CD4-positive, alpha-beta T cell treated with Interleukin-10 for 1 hour (primary cell): ENCODE measurements around the gene SLC22A7.
"Not testable (repeated sequence)": the region's sequence is repeated elsewhere in the genome, so short reads cannot be mapped to it uniquely, and the experiment has no call there.

Source experiments
- DNase-seq: peaks from one replicate; pipeline ENCODE4 v3.0.0-alpha.2; 2020

SLC22A7 gene

GRCh38 chr6:43284991-43285781, 12.9 kb upstream of the SLC22A7 start:
- DNase-seq: no peak

DNA sequence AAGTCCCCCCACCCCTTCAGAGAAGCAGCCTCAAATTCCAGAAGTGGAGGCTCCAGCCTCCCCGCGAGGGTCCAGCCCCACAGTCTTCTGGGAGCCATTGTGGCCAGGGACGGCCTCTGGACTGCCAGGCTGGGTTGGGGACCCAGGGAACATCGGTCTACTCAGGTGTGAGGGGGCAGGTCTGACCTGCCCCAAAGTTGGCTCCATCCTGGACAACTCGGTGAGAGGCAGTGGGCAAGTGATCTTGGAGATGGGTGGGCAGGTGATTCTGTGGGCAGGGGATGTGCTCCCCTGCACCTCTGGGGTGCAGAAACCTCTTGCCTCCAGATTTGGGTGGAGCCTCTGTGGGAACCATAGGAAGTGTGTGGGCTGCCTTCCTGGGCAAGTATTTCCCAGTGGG, 12.2 kb upstream of the SLC22A7 start:
- DNase-seq: no peak

GRCh38 chr6:43286456-43286979, 11.5 kb upstream of the SLC22A7 start:
- no peak for DNase-seq

DNA sequence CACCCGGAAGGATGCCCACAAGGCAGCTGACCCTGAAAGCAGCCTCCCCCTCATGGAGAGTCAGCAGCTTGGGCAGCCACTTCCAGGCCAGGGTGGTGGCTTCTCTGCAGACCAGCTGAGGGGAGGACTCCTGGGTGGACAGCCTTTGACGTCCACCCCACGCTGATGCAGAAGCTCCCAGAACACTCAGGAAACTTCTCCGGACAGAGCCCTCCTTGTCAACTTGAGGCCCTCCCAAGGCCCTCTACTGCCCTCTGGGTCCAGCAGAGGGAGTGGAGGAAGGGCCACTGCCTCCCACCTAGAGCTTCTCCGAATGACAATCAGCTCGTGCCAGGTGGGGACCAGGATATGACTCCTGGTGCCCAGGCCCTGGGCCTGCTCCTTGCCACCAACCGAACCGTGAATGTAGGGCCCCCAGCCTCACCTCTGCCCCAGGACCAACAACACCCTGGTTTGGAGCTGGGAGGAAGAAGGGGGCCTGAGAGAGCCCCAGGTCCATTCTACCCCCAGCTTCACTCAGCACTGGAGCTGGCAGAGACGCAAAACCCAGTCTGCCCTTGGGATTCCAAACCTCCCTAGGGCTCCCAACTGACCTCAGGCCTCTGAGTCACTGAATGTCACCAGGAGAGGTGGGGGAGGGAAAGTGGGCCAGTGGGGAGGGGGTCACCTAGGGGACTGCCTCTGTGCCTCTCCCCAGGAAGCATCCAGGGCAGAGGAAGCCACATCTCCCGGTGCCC, 10.9 kb upstream of the SLC22A7 start:
- no peak for DNase-seq

DNA sequence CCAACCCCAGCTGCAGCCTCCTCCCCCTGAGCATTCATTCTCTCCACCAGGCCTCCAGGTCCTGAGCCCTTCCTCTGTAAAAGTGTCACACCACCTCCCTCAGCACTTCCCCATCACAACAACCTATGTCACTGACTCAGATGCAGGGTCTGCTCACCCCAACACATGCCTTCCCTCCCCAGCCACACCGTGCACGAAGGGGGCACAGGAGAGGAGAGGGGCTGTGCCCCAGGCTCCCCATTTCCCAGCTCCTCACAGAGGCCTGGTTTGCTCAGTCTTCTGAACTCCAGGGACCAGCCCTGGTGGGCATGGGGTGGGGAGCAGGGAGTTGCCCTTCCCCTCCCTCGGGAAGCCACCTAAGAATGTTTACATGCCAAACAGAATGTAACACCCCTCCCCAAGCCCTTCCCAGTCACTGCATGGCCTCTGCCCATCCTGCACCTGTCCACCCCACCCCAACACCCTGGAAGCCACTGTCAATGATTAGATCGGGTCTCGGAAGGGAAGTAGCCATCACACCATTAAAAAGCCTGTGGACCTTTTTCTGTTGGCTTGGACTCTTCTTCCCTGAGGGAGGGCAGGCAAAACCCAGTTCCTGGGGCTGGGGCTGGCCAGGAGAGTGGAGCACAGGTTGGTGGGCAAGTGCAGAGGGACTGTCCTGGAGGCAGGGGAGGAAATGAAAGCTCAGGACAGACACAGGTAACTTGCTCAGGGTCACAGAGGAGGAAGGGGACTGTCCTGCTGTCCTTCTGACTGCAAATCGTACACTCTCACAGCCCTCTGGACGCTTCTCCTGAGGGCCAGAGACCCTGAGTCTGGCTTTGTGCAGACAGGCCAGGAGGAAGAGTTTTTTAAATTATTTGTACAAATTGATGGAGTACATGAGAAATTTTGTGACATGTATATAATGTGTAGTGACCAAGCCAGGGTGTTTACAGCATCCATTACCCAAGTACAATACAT, 10.1 kb upstream of the SLC22A7 start:
- DNase-seq: no peak

GRCh38 chr6:43290339-43290904, 7.6 kb upstream of the SLC22A7 start:
- no peak for DNase-seq

GRCh38 chr6:43290905-43291355, 7.1 kb upstream of the SLC22A7 start:
- no peak for DNase-seq

- DNase-seq: no peak
Measured at GRCh38 chr6:43291708-43292107, 6.4 kb upstream of the SLC22A7 start.

- no peak for DNase-seq
Measured at GRCh38 chr6:43292341-43292740, 5.7 kb upstream of the SLC22A7 start.

GRCh38 chr6:43292763-43293318, 5.2 kb upstream of the SLC22A7 start:
- no peak for DNase-seq

- DNase-seq: no peak
Measured at GRCh38 chr6:43293698-43294097, 4.4 kb upstream of the SLC22A7 start.

DNA sequence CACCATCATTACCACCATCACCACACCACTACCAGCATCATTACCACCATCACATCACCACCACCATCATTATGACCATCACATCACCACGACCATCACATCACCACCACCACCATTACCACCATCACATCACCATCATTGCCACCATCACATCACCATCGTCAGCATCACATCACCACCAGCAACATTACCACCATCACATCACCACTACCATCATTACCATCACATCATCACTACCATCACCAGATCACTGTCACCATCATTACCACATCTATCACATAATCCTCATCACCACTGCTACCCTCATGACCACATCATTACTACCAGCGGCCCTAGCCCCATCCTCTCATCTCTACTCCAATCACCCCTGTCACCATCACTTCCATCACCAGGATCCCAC, 3.5 kb upstream of the SLC22A7 start:
- no peak for DNase-seq

- DNase-seq: no peak
Measured at GRCh38 chr6:43295456-43295855, 2.6 kb upstream of the SLC22A7 start.

DNA sequence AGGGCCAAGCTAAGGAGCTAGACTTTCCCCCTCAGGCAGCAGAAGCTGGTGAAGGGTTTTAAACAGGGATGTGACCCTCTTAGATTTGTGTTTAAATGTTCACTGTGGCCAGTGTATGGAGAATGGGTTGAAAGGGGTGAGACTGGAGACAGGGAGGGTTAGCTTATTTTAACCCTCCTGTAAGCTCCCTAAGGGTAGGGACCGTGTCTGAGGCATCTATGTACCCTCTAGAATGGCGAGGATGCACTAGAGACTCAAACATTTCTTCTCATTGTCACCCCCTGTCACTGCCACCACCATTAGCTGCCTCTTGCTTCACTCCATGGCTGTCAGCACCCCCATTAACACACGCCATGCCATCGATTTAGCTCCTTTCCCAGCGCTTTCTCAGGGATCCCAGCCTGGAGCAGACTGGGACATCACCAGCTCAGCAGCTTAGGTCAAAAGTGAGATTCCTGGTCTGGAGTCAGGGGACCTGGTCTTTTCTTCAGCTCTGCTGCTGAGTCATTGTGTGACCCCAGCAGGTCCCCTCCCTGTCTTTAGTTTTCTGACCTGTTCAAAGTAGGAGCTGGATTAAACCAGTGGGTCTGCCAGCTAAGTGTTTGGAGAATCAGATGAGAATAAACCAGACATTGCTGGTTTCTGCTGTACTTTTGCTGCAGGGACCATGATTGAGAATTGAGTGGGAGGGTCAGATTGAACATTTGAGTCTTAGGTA, 1.1 kb upstream of the SLC22A7 start:
- DNase-seq: no peak

GRCh38 chr6:43298565-43299337, 691 bp downstream of the SLC22A7 start:
- DNase-seq: no peak

DNA sequence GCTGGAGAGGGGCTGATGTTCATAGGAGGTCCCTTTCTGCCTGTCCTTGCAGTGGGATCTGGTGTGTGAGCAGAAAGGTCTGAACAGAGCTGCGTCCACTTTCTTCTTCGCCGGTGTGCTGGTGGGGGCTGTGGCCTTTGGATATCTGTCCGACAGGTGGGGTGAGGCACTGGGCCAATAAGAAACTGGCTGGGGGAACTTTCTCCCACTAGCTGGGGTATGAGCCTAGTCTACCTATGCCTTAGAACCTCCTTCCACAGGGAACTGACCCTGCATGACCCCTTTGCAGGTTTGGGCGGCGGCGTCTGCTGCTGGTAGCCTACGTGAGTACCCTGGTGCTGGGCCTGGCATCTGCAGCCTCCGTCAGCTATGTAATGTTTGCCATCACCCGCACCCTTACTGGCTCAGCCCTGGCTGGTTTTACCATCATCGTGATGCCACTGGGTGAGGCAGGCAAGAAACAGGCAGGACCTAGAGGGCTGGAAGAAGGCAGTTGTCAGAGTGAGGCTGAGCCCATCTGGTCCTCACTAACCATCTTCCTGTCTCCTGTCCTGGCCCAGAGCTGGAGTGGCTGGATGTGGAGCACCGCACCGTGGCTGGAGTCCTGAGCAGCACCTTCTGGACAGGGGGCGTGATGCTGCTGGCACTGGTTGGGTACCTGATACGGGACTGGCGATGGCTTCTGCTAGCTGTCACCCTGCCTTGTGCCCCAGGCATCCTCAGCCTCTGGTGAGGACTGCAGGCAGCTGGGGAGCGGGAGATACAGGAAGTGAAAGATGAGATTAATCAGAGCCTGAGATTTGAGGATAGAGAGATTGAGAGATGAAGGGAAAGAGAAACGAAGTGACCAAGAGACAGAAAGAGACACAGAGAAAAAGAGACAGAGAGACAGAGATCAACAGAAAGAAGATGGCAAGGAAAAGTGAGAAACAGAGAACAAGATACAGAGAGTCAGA, 1.6 kb downstream of the SLC22A7 start:
- DNase-seq: no peak

- no peak for DNase-seq
Measured at GRCh38 chr6:43301081-43301870, 3.2 kb downstream of the SLC22A7 start.

GRCh38 chr6:43302126-43302525, 4.1 kb downstream of the SLC22A7 start:
- no peak for DNase-seq

DNA sequence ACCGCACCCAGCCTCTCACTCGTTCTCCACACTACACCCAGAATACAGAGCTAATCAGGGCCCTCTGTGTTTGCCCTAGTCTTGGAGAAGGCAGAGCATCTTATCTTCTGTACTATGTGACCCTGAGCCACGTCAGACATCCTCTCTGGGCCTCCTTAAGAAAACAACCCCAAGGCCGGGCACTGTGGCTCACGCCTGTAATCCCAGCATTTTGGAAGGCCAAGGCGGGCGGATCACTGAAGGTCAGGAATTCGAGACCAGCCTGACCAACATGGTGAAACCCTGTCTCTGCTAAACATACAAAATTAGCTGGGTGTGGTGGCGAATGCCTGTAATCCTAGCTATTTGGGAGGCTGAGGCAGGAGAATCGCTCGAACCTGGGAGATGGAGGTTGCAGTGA, 4.9 kb downstream of the SLC22A7 start:
- not testable (repeated sequence) for DNase-seq
